ENCODE results near the gene NCBP3.

The NCBP3 gene

DNA sequence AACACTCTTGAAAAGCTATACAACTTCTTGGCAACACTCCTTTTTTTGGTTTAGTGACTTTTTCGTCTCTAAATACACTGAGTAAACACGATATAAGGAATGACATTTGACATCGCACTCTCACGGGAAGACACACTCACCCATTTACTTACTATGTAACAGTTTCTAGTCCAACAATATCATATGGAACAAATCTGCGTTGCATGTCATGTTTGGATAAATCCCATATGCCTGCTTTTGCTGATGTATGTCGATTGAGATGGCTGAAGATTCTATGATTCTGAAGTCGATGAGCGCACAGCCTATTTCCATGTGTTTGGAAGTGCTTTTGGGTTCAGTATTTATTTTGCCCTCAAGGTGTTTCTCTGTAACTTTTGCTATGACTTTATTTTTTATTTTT, 63.3 kb downstream of the NCBP3 start:
- DNase-seq (ENCODE audit: insufficient read length, low spot score) (no peak), FAIRE-seq (no peak)
- no peak for TF ChIP-seq TAF1 (IDR thresholded peaks at IDR 0.05; ENCODE audit: low read depth, low read length)
- TF ChIP-seq SPI1 (IDR thresholded peaks at IDR 0.05; ENCODE audit: low read depth, low read length), result no peak
- no peak for TF ChIP-seq PAX5 (IDR thresholded peaks at IDR 0.05; ENCODE audit: insufficient read depth, low read length, severe bottlenecking)
- TF ChIP-seq POLR2A (IDR thresholded peaks at IDR 0.05; ENCODE audit: low read depth, low read length), result no peak
- TF ChIP-seq POU2F2 (IDR thresholded peaks at IDR 0.05; ENCODE audit: low read depth, low read length), result no peak
- no peak for TF ChIP-seq POLR2AphosphoS5 (IDR thresholded peaks at IDR 0.05; ENCODE audit: low read depth, low read length)

DNA sequence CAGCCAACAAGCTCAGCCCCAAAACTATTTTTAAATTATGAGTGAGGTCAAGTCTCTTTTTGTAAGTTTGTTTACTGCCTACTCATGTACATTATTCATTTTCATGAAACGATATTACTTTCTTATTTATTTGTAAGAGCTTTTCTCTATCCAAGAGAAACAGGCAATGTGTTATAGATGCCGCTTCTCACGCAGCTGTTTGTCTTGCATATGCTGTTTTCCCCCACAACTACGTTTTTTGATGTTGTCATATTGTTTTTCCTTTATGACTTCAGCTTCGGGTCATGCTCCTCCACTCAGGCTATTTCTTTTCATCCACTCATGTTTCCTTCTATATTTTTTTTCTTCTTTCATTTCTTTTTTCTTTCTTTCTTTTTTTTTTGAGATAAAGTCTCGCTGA, 65.1 kb downstream of the NCBP3 start:
- no peak for FAIRE-seq
- no peak for DNase-seq (ENCODE audit: insufficient read length, low spot score)

DNA sequence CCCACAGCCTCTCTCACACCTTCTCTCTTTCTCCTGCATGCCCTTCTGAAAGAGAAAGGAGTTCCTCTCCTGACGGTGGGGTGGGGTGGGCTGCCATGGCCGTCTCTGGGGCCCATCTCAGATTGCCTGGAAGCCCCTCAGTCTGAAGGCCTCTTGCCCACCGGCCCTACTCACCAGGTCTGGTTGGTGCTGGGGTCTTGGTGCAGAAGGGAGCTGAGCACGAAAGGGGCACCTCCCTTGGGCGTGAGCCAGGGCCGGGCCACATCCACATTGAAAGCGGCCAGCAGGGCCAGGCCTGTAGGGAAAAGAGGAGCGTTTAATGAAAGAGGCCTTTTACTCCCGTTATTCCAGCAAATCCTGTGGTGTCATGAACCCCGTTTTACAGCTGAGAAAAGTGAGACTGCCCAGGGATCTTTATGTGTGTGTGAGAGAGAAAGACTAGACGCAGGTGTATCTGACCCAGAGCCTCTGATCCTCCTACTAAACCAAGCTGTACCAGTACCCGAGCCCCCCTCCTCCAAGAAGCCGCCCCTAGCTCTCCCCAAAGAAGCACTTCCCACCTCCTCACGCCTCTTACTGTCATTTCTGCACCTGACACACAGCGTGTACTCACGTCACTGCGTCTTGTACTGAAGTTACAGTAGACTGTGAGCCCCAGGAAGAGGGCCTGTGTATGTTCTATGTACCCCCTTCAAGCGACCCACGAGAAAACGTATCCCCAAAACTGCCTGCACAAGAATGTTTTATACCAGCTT, 68.5 kb downstream of the NCBP3 start:
- DNase-seq (ENCODE audit: insufficient read length, low spot score) (no peak), FAIRE-seq (no peak)
- TF ChIP-seq POU2F2 (IDR thresholded peaks at IDR 0.05; ENCODE audit: low read depth, low read length) (no peak), PAX5 (IDR thresholded peaks at IDR 0.05; ENCODE audit: insufficient read depth, low read length, severe bottlenecking) (no peak), SPI1 (IDR thresholded peaks at IDR 0.05; ENCODE audit: low read depth, low read length) (no peak), TAF1 (IDR thresholded peaks at IDR 0.05; ENCODE audit: low read depth, low read length) (no peak), POLR2AphosphoS5 (IDR thresholded peaks at IDR 0.05; ENCODE audit: low read depth, low read length) (no peak), POLR2A (IDR thresholded peaks at IDR 0.05; ENCODE audit: low read depth, low read length) (no peak)

More for the DNA sequence above, 65.1 kb downstream of the NCBP3 start:
- TF ChIP-seq POU2F2 (IDR thresholded peaks at IDR 0.05; ENCODE audit: low read depth, low read length), result no peak
- TF ChIP-seq POLR2A (IDR thresholded peaks at IDR 0.05; ENCODE audit: low read depth, low read length), result no peak
- no peak for TF ChIP-seq SPI1 (IDR thresholded peaks at IDR 0.05; ENCODE audit: low read depth, low read length)
- TF ChIP-seq PAX5 (IDR thresholded peaks at IDR 0.05; ENCODE audit: insufficient read depth, low read length, severe bottlenecking), result no peak
- no peak for TF ChIP-seq TAF1 (IDR thresholded peaks at IDR 0.05; ENCODE audit: low read depth, low read length)
- no peak for TF ChIP-seq POLR2AphosphoS5 (IDR thresholded peaks at IDR 0.05; ENCODE audit: low read depth, low read length)

DNA sequence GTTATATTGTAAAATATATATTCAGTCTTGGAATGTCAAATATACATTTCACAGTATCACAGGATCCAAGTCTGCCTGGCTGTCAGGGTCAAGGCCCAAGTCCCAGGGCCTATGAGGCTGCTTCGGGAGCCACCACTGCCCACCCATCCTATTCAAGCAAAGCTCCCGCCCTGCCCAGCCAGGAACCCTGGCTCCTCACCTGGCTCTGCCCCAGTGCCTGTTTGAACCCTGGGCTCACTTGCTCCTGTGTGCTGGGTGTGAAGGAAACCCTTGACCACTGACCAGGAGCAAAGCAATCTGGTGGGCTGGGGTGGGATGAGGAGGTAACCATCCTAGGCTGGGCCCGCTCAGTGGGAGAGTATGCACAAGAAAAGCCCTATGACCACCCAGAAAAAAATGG, 72.1 kb downstream of the NCBP3 start:
- TF ChIP-seq POLR2A (IDR thresholded peaks at IDR 0.05; ENCODE audit: low read depth, low read length) (no peak), TAF1 (IDR thresholded peaks at IDR 0.05; ENCODE audit: low read depth, low read length) (no peak), PAX5 (IDR thresholded peaks at IDR 0.05; ENCODE audit: insufficient read depth, low read length, severe bottlenecking) (no peak), POU2F2 (IDR thresholded peaks at IDR 0.05; ENCODE audit: low read depth, low read length) (no peak), SPI1 (IDR thresholded peaks at IDR 0.05; ENCODE audit: low read depth, low read length) (no peak)
- FAIRE-seq, result no peak
- DNase-seq (ENCODE audit: insufficient read length, low spot score), result no peak

DNA sequence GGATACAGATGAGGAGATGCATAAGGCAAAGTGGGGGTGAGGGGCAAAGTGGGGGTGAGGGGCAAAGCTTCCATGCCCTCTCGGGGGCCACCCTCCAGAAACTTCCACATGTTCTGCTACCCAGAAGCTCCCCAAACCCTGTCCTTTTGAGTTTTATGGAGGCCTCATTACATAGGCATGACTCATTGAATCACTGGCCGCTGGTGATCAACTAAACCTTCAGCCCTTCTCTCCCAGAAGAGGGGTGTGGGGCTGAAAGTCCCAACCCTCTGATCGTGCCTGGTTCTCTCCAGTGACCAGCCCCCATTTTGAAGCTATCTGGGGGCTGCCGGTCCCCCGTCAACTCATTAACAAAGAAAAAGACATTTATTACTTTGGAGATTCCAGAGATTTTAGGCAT, 72.5 kb downstream of the NCBP3 start:
- no peak for TF ChIP-seq TAF1 (IDR thresholded peaks at IDR 0.05; ENCODE audit: low read depth, low read length)
- no peak for TF ChIP-seq POLR2A (IDR thresholded peaks at IDR 0.05; ENCODE audit: low read depth, low read length)
- TF ChIP-seq POLR2AphosphoS5 (IDR thresholded peaks at IDR 0.05; ENCODE audit: low read depth, low read length), result no peak
- TF ChIP-seq SPI1 (IDR thresholded peaks at IDR 0.05; ENCODE audit: low read depth, low read length), result no peak
- TF ChIP-seq POU2F2 (IDR thresholded peaks at IDR 0.05; ENCODE audit: low read depth, low read length), result no peak
- no peak for TF ChIP-seq PAX5 (IDR thresholded peaks at IDR 0.05; ENCODE audit: insufficient read depth, low read length, severe bottlenecking)
- DNase-seq (ENCODE audit: insufficient read length, low spot score), result no peak
- no peak for FAIRE-seq

DNA sequence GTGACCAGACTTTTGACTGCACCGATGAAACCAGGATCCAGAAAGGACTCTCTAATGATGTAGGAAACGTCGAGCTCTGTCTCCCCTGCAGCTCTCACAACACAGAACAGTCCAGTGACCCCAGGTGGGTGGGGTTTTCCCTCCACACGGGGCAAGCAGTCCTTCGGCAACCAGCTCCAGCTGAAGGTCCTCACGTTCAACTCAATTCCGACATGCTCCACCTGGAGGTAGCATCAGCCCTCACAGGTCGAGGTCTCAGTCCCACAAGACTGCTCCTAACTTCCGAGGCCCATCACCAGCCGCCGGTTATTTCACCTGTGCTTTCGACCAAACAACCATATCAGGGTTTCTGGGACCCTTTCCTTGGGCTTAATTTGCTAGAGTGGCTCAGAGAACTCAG, 73.3 kb downstream of the NCBP3 start:
- TF ChIP-seq PAX5 (IDR thresholded peaks at IDR 0.05; ENCODE audit: insufficient read depth, low read length, severe bottlenecking) (no peak), POLR2A (IDR thresholded peaks at IDR 0.05; ENCODE audit: low read depth, low read length) (no peak), POU2F2 (IDR thresholded peaks at IDR 0.05; ENCODE audit: low read depth, low read length) (no peak), SPI1 (IDR thresholded peaks at IDR 0.05; ENCODE audit: low read depth, low read length) (no peak), POLR2AphosphoS5 (IDR thresholded peaks at IDR 0.05; ENCODE audit: low read depth, low read length) (no peak), TAF1 (IDR thresholded peaks at IDR 0.05; ENCODE audit: low read depth, low read length) (no peak)
- FAIRE-seq (no peak), DNase-seq (ENCODE audit: insufficient read length, low spot score) (no peak)

DNA sequence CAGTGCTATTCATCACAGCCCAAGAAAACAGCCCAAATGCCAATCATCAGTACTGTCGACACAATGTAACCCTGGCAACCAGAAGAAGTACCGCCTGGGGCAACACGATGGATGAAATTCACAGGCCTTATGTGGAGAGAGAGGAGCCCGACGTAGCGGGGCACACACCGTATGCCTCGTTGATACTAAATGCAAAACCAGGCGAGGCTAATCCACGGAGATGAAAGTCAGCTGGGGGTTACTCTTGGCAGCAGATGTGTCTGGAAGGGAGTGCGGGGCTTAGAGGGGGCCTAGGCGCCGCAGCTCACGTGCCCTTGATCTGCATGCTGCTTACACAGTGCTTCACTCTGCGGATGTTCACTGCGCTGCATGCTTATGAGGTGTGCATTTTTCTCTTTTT, 74.9 kb downstream of the NCBP3 start:
- FAIRE-seq, result no peak
- no peak for DNase-seq (ENCODE audit: insufficient read length, low spot score)
- no peak for TF ChIP-seq POLR2A (IDR thresholded peaks at IDR 0.05; ENCODE audit: low read depth, low read length)

DNA sequence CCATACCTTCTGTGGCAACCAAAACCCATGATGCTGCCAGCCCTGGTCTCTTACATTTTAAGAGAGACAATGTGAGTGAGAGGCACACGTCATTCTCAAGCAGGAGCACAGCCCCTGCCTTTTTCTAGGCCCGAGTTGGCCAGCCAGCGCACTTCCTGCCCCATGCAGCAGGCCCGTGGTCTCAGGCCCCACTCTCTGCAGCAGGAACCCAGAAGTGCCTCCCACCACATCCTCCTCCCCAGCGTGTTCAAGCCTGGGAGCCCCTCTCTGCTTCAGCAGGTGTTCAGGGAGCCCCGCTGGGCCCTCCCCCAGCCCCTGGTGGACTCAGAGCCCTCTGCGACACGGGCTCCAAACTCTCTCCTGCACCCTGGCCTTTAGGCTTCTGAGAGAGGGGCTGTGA, 75.6 kb downstream of the NCBP3 start:
- FAIRE-seq (no peak), DNase-seq (ENCODE audit: insufficient read length, low spot score) (no peak)
- TF ChIP-seq TAF1 (IDR thresholded peaks at IDR 0.05; ENCODE audit: low read depth, low read length), result no peak
- TF ChIP-seq POLR2A (IDR thresholded peaks at IDR 0.05; ENCODE audit: low read depth, low read length), result no peak
- no peak for TF ChIP-seq POU2F2 (IDR thresholded peaks at IDR 0.05; ENCODE audit: low read depth, low read length)
- no peak for TF ChIP-seq PAX5 (IDR thresholded peaks at IDR 0.05; ENCODE audit: insufficient read depth, low read length, severe bottlenecking)
- no peak for TF ChIP-seq POLR2AphosphoS5 (IDR thresholded peaks at IDR 0.05; ENCODE audit: low read depth, low read length)
- no peak for TF ChIP-seq SPI1 (IDR thresholded peaks at IDR 0.05; ENCODE audit: low read depth, low read length)

DNA sequence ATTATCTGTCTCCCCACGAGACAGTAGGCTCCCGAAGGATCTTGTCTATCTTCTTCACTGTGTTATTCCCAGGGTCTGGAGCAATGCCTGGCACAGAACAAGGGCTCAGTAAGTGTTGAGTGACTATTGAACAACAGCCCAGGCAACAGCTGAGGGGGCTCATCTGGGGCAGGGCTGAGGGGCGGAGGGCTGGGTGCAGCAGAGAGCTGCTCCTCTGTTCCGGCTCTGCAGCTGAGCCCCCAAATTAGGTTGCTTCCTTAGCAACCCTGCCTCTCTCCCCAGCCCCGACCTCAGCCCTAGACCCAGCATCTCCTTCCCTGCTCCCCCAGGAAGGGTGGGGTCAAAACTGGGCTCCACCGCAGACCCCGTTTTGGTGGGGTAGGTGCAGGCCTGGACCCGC, 77.3 kb downstream of the NCBP3 start:
- TF ChIP-seq TAF1 (IDR thresholded peaks at IDR 0.05; ENCODE audit: low read depth, low read length) (no peak), POLR2AphosphoS5 (IDR thresholded peaks at IDR 0.05; ENCODE audit: low read depth, low read length) (no peak), POU2F2 (IDR thresholded peaks at IDR 0.05; ENCODE audit: low read depth, low read length) (no peak), POLR2A (IDR thresholded peaks at IDR 0.05; ENCODE audit: low read depth, low read length) (no peak), SPI1 (IDR thresholded peaks at IDR 0.05; ENCODE audit: low read depth, low read length) (no peak), PAX5 (IDR thresholded peaks at IDR 0.05; ENCODE audit: insufficient read depth, low read length, severe bottlenecking) (no peak)
- DNase-seq (ENCODE audit: insufficient read length, low spot score), result no peak
- no peak for FAIRE-seq

DNA sequence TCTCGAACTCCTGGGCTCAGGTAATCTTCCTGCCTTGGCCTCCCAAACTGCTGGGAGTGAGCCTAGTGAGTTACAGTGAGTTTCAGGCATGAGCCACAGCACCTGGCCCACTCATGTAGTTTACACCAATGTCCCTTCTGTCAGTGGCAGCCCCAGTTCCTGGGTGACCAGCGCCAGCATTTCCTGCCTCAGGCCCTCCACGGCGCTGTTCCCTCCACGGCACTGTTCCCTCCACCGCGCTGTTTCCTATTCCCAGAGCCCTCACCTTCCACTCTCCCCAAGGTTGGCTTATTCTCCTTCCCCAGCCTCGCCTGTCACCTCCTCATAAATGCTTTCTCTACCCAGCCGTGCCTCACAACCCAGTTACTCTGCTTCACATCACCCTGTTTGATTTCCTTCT, 77.7 kb downstream of the NCBP3 start:
- FAIRE-seq (no peak), DNase-seq (ENCODE audit: insufficient read length, low spot score) (no peak)
- no peak for TF ChIP-seq TAF1 (IDR thresholded peaks at IDR 0.05; ENCODE audit: low read depth, low read length)
